PC-9 (cell line): Measurements from ENCODE around the gene DICER1. TPM values are rescaled to one million over a fixed set of nuclear protein-coding genes. Genes with fewer than 3 reads are reported as not detected.

ENCODE experiments used
- BruUV-seq: library from RNA; stranded (reverse); fragments of 400-500 nt; replicated peaks from 2 replicates; lab custom pipeline; 2021; lab: Mats Ljungman, UMichigan
- CTCF ChIA-PET: fragments of 300-600 bp; sonication (Branson Sonifier 250); formaldehyde crosslinking; loops from one replicate; lab custom pipeline; 2022; ENCODE audit warnings: antibody characterized with exemption; lab: Charles Lee
- POLR2A ChIA-PET: fragments of 300-600 bp; sonication (Branson Sonifier 250); formaldehyde crosslinking; loops from one replicate; lab custom pipeline; 2022; ENCODE audit warnings: antibody characterized with exemption; ENCODE audit not compliant: unreplicated experiment; lab: Charles Lee
- DNase-seq, 2 experiments: peaks; one replicate each; pipeline versions ENCODE4 v3.0.0 to v3.0.0-alpha.2; 2015 to 2022; ENCODE audit warnings: mixed read lengths in 1 of 2
- H2AFZ ChIP-seq: fragments of 200-600 bp; sonication (generic); 2 replicates; pipeline ENCODE4 v1.8.1; 2017; ENCODE audit warnings: antibody characterized with exemption
- H3F3A ChIP-seq: fragments of 200-600 bp; sonication (generic); 2 replicates; pipeline ENCODE4 v1.8.1; 2017; ENCODE audit warnings: antibody characterized with exemption, mild to moderate bottlenecking, low read depth; ENCODE audit not compliant: insufficient read depth
- H3K27ac ChIP-seq: fragments of 200-600 bp; sonication (generic); 2 replicates; pipeline ENCODE4 v1.6.1; 2016; ENCODE audit warnings: mixed run types
- H3K27me3 ChIP-seq: fragments of 200-600 bp; sonication (generic); 2 replicates; pipeline ENCODE4 v1.6.1; 2016; ENCODE audit warnings: low read depth, mixed run types; ENCODE audit not compliant: insufficient read depth
- H3K36me3 ChIP-seq: fragments of 200-600 bp; sonication (generic); 2 replicates; pipeline ENCODE4 v1.6.1; 2016; ENCODE audit warnings: low read depth, mixed run types
- H3K4me1 ChIP-seq: fragments of 200-600 bp; sonication (generic); replicated peaks from 2 replicates; pipeline ENCODE4 v1.6.1; 2016; ENCODE audit warnings: mixed run types; ENCODE audit not compliant: insufficient read depth
- H3K4me2 ChIP-seq: fragments of 200-600 bp; sonication (generic); 2 replicates; pipeline ENCODE4 v1.6.1; 2017; ENCODE audit warnings: mixed run types
- H3K4me3 ChIP-seq: fragments of 200-600 bp; sonication (generic); 2 replicates; pipeline ENCODE4 v1.6.1; 2016; ENCODE audit warnings: mixed run types
- H3K79me2 ChIP-seq: fragments of 200-600 bp; sonication (generic); 2 replicates; pipeline ENCODE4 v1.6.1; 2017; ENCODE audit warnings: low read depth, mixed run types
- H3K9me2 ChIP-seq: fragments of 200-600 bp; sonication (generic); 2 replicates; pipeline ENCODE4 v1.8.1; 2017; ENCODE audit warnings: mild to moderate bottlenecking; ENCODE audit not compliant: insufficient read depth
- H3K9me3 ChIP-seq: fragments of 200-600 bp; sonication (generic); 2 replicates; pipeline ENCODE4 v1.8.1; 2016; ENCODE audit warnings: low read depth; ENCODE audit not compliant: insufficient read depth
- H4K20me1 ChIP-seq: fragments of 200-600 bp; sonication (generic); 2 replicates; pipeline ENCODE4 v1.8.1; 2017; ENCODE audit not compliant: insufficient read depth
- EZH2 ChIP-seq: fragments of 200-600 bp; sonication (generic); IDR thresholded peaks from 2 replicates; pipeline ENCODE4 v1.8.0; 2017; ENCODE audit warnings: antibody characterized with exemption, low read depth
- intact Hi-C: fragments of 100-400 bp; cut with micrococcal nuclease; formaldehyde crosslinking; loops from one replicate; pipeline ENCODE4 v1.10.0; 2022; ENCODE audit not compliant: unreplicated experiment
- total RNA-seq: library from RNA; stranded (reverse); gene quantifications from 2 replicates; pipeline ENCODE4 v1.2.3, GENCODE V29; 2021
- TF ChIP-seq, protein P1 (sequence below): fragments of 200-600 bp; sonication (generic); conservative IDR thresholded peaks from 2 replicates; pipeline ENCODE4 v1.6.1; 2017; ENCODE audit warnings: mixed run types, antibody characterized with exemption, mild to moderate bottlenecking, moderate library complexity

The DICER1 gene
- total RNA-seq, 1 experiment from 2014 or later: 15.1 TPM

- Histone ChIP-seq H2AFZ (no peak overlapping the region), H3K79me2 (peaks cover 59% of the 10 kb centered on the region), H4K20me1 (peaks cover 7% of the 10 kb centered on the region; the same call in 1 of the 2 replicates), H3K4me1 (no peaks in the 10 kb centered on the region), H3K4me2 (no peak overlapping the region), H3K27me3 (no peaks in the 10 kb centered on the region), H3K4me3 (no peak overlapping the region), H3F3A (no peaks in the 10 kb centered on the region), H3K36me3 (0 out of 2 replicates have a peak, but pooled peaks cover 5% of the 10 kb centered on the region), H3K9me2 (no peaks in the 10 kb centered on the region), H3K27ac (no peak overlapping the region), H3K9me3 (no peaks in the 10 kb centered on the region)
- intact Hi-C loops: no loop called here
- no TSS peak for BruUV-seq
- ChIA-PET POLR2A (no interaction called here), CTCF (no interaction called here)
- TF ChIP-seq, protein P1, sequence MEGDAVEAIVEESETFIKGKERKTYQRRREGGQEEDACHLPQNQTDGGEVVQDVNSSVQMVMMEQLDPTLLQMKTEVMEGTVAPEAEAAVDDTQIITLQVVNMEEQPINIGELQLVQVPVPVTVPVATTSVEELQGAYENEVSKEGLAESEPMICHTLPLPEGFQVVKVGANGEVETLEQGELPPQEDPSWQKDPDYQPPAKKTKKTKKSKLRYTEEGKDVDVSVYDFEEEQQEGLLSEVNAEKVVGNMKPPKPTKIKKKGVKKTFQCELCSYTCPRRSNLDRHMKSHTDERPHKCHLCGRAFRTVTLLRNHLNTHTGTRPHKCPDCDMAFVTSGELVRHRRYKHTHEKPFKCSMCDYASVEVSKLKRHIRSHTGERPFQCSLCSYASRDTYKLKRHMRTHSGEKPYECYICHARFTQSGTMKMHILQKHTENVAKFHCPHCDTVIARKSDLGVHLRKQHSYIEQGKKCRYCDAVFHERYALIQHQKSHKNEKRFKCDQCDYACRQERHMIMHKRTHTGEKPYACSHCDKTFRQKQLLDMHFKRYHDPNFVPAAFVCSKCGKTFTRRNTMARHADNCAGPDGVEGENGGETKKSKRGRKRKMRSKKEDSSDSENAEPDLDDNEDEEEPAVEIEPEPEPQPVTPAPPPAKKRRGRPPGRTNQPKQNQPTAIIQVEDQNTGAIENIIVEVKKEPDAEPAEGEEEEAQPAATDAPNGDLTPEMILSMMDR: no peak
- no peak for TF ChIP-seq EZH2
- no peak for DNase-seq
Observed at GRCh38 chr14:95142208-95142607, 15.1 kb downstream of the DICER1 start.

DNA sequence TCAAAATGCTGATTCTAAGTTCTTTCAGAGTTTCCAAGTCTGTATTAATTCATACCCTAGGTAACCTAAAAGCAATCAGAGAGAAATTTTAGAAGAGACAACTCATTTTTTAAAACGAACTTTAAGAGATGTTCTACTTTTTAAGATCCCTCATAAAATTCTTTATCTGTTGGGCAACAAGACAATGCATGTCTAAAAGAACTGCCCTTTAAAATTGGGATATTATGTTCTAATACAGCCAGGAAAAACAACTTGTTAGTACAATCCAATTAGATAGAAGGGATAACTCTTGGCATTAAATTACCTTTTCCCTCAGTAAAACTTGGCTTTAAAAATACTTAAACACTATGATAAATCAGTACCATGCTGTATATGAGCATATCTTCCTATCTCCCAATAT, 15.6 kb downstream of the DICER1 start:
- Histone ChIP-seq H3K79me2 (peaks cover 60% of the 10 kb centered on the region), H3F3A (no peaks in the 10 kb centered on the region), H3K9me3 (no peaks in the 10 kb centered on the region), H3K4me1 (no peaks in the 10 kb centered on the region), H3K36me3 (0 out of 2 replicates have a peak, but pooled peaks cover 5% of the 10 kb centered on the region), H3K9me2 (no peaks in the 10 kb centered on the region), H3K4me3 (no peak overlapping the region), H4K20me1 (peaks cover 7% of the 10 kb centered on the region; the same call in 1 of the 2 replicates), H3K27me3 (no peaks in the 10 kb centered on the region), H3K4me2 (no peak overlapping the region), H3K27ac (no peak overlapping the region), H2AFZ (no peak overlapping the region)
- POLR2A ChIA-PET: no interaction called here
- DNase-seq: no peak
- no peak for TF ChIP-seq EZH2
- TF ChIP-seq, protein P1: no peak
- no TSS peak for BruUV-seq
- CTCF ChIA-PET: no interaction called here
- intact Hi-C loops: no loop called here

DNA sequence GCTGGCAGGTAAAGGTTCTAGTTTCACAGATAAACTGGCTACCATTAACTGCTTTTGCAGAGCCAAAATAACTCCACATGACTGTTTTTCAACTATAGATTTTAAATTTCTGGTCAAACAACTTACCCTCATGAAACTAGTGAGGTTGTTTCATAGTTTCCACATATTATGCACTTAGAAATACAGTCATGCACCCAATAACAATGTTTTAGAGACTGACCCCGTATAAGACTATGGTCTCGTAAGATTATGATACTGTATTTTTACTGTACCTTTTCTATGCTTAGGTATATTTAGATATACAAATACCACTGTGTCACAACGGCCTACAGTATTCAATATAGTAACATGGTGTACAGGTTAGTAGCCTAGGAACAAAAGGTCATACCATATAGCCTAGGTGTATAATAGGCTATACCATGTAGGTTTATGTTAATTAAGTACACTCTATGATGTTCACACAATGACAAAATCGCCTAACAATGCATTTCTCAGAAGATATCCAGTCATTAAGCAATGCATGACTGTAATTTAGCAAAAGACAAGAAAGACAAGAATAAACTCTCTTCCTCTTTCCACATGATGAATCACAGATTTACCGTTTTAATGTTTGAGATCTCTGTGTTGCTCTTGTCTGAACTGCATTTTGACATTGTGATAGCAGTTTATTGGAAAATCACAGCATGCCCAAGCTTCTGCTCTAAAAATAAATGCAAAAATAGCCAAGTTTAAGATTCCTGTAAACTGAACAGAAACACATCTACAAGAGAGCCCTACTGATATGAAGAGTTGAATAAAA, 17.1 kb downstream of the DICER1 start:
- 0 out of 2 replicates have a peak, but pooled peaks cover 4% of the 10 kb centered on the region for H3K36me3 ChIP-seq
- H4K20me1 ChIP-seq: peaks cover 7% of the 10 kb centered on the region; the same call in 1 of the 2 replicates
- H3K27me3 ChIP-seq: no peaks in the 10 kb centered on the region
- no peak overlapping the region for H3K4me3 ChIP-seq
- H2AFZ ChIP-seq: no peak overlapping the region
- H3K4me2 ChIP-seq: no peak overlapping the region
- H3K27ac ChIP-seq: no peak overlapping the region
- no TSS peak for BruUV-seq
- POLR2A ChIA-PET: no interaction called here
- CTCF ChIA-PET: no interaction called here
- no peaks in the 10 kb centered on the region for H3K4me1 ChIP-seq
- no peak for TF ChIP-seq EZH2
- TF ChIP-seq, protein P1: no peak
- intact Hi-C loops: no loop called here
- H3K9me2 ChIP-seq: no peaks in the 10 kb centered on the region
- peaks cover 53% of the 10 kb centered on the region for H3K79me2 ChIP-seq
- H3F3A ChIP-seq: no peaks in the 10 kb centered on the region
- no peaks in the 10 kb centered on the region for H3K9me3 ChIP-seq
- DNase-seq: no peak
